HCT116 (cell line): ENCODE data around the gene PTN.

ENCODE experiments used
- ATF3 ChIP-seq: IDR thresholded peaks from 2 replicates; pipeline ENCODE4 v1.6.1; 2012
- CEBPB ChIP-seq: IDR thresholded peaks from 2 replicates; pipeline ENCODE4 v1.6.1; 2012; ENCODE audit warnings: low read depth
- CTCF ChIP-seq, 3 experiments: fragments of 200-600 bp in 1 of 3; sonication (generic) in 1 of 3; IDR thresholded peaks in 2 of 3; conservative IDR thresholded peaks in 1 of 3; 2 replicates each; pipeline ENCODE4 v1.5.1; 2012 to 2017; ENCODE audit warnings: low read depth in 2 of 3, low read length in 2 of 3, antibody characterized with exemption in 1 of 3, borderline replicate concordance in 1 of 3, control low read depth in 1 of 3, mild to moderate bottlenecking in 1 of 3, mixed read lengths in 1 of 3, mixed run types in 1 of 3, moderate library complexity in 1 of 3; ENCODE audit not compliant: insufficient read depth in 1 of 3
- EZH2 ChIP-seq: fragments of 200-600 bp; sonication (generic); IDR thresholded peaks from 2 replicates; pipeline ENCODE4 v1.6.1; 2017; ENCODE audit warnings: antibody characterized with exemption, mixed run types
- MAX ChIP-seq: IDR thresholded peaks from 2 replicates; pipeline ENCODE4 v1.6.1; 2012
- POLR2AphosphoS5 ChIP-seq: IDR thresholded peaks from 2 replicates; pipeline ENCODE4 v1.6.1; 2011; ENCODE audit warnings: mild to moderate bottlenecking, low read depth, low read length, moderate library complexity
- SIN3A ChIP-seq: IDR thresholded peaks from 2 replicates; pipeline ENCODE4 v1.6.1; 2012; ENCODE audit warnings: low read depth

- TF ChIP-seq CTCF (IDR thresholded peaks at IDR 0.05 in 2 of 3, conservative IDR thresholded peaks at IDR 0.05 in 1 of 3; ENCODE audit: borderline replicate concordance in 1 of 3, insufficient read depth in 1 of 3, low read depth in 2 of 3, low read length in 2 of 3), result no peak
- no peak for TF ChIP-seq ATF3
- TF ChIP-seq EZH2, result no peak
- no peak for TF ChIP-seq MAX
- TF ChIP-seq CEBPB, result no peak
- TF ChIP-seq SIN3A, result no peak
- no peak for TF ChIP-seq POLR2AphosphoS5
These were observed 28.1 kb upstream of the PTN start for GRCh38 chr7:137371616-137372015.
